Activated B cell treated with CpG ODN at 0.5 μM for 24 hours (primary cell): Measurements from ENCODE around the gene KBTBD12. TPM values are rescaled to one million over a fixed set of nuclear protein-coding genes. Genes with fewer than 3 reads are reported as not detected.

Experiments
- ATAC-seq: fragments of 200-7000 bp; cut with Tn5 transposase; one replicate; pipeline ENCODE4 v1.10.0; 2021; ENCODE audit warnings: low read depth, mild to moderate bottlenecking, moderate library complexity
- CTCF ChIA-PET: fragments of 350-600 bp; sonication (Branson Sonifier 250); formaldehyde crosslinking; loops from one replicate; lab custom pipeline; 2021; ENCODE audit warnings: antibody characterized with exemption; lab: Charles Lee
- POLR2A ChIA-PET: fragments of 350-600 bp; sonication (Branson Sonifier 250); formaldehyde crosslinking; loops from one replicate; lab custom pipeline; 2021; ENCODE audit warnings: antibody characterized with exemption; lab: Charles Lee
- DNase-seq: peaks from one replicate; pipeline ENCODE4 v3.0.0; 2022
- H3K27ac Mint-ChIP-seq: one replicate; pipeline ENCODE4 v1.8.0; 2020; ENCODE audit warnings: mixed read lengths
- H3K27me3 Mint-ChIP-seq: one replicate; pipeline ENCODE4 v1.8.0; 2021; ENCODE audit warnings: mixed read lengths
- H3K36me3 Mint-ChIP-seq: one replicate; pipeline ENCODE4 v1.8.0; 2021; ENCODE audit warnings: low read depth, mixed read lengths
- H3K4me1 Mint-ChIP-seq: one replicate; pipeline ENCODE4 v1.8.0; 2021; ENCODE audit warnings: mixed read lengths
- H3K4me3 Mint-ChIP-seq: one replicate; pipeline ENCODE4 v1.8.0; 2020; ENCODE audit warnings: mild to moderate bottlenecking, mixed read lengths
- H3K9me3 Mint-ChIP-seq: one replicate; pipeline ENCODE4 v1.8.0; 2020; ENCODE audit warnings: mixed read lengths
- intact Hi-C: fragments of 100-400 bp; cut with micrococcal nuclease; formaldehyde crosslinking; loops from one replicate; pipeline ENCODE4 v1.15.1; 2024
- total RNA-seq: library from RNA; stranded (reverse); gene quantifications from 2 replicates; pipeline ENCODE4 v1.2.3, GENCODE V29; 2022
- TF ChIP-seq, protein P1 (sequence below): fragments of 200-600 bp; IDR thresholded peaks from one replicate; pipeline ENCODE4 v1.8.0; 2022; ENCODE audit warnings: antibody characterized with exemption, mild to moderate bottlenecking

The KBTBD12 gene
- total RNA-seq, 1 donor from 2014 or later = 0.16 TPM

- Mint-ChIP-seq H3K36me3 (peaks cover 12% of the 10 kb centered on the region), H3K27me3 (no peaks in the 10 kb centered on the region), H3K9me3 (peaks cover 16% of the 10 kb centered on the region), H3K27ac (no peak overlapping the region), H3K4me1 (peaks cover 11% of the 10 kb centered on the region), H3K4me3 (no peak overlapping the region)
- intact Hi-C loops = no loop called here
- CTCF ChIA-PET = no interaction called here
- DNase-seq (no peak), ATAC-seq (no peak)
- TF ChIP-seq, protein P1, sequence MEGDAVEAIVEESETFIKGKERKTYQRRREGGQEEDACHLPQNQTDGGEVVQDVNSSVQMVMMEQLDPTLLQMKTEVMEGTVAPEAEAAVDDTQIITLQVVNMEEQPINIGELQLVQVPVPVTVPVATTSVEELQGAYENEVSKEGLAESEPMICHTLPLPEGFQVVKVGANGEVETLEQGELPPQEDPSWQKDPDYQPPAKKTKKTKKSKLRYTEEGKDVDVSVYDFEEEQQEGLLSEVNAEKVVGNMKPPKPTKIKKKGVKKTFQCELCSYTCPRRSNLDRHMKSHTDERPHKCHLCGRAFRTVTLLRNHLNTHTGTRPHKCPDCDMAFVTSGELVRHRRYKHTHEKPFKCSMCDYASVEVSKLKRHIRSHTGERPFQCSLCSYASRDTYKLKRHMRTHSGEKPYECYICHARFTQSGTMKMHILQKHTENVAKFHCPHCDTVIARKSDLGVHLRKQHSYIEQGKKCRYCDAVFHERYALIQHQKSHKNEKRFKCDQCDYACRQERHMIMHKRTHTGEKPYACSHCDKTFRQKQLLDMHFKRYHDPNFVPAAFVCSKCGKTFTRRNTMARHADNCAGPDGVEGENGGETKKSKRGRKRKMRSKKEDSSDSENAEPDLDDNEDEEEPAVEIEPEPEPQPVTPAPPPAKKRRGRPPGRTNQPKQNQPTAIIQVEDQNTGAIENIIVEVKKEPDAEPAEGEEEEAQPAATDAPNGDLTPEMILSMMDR = no peak
- POLR2A ChIA-PET = no interaction called here
Measured at GRCh38 chr3:127894481-127894880, 20.6 kb upstream of the KBTBD12 start.

GRCh38 chr3:127899200-127899599 is 15.8 kb upstream of the KBTBD12 start:
- ATAC-seq (no peak), DNase-seq (no peak)
- intact Hi-C loops = no loop called here
- ChIA-PET POLR2A (no interaction called here), CTCF (no interaction called here)
- Mint-ChIP-seq H3K27me3 (peaks cover 2% of the 10 kb centered on the region), H3K9me3 (peaks cover 3% of the 10 kb centered on the region), H3K4me3 (no peak overlapping the region), H3K4me1 (peaks cover 10% of the 10 kb centered on the region), H3K36me3 (no peaks in the 10 kb centered on the region), H3K27ac (no peak overlapping the region)
- TF ChIP-seq, protein P1 = no peak

DNA sequence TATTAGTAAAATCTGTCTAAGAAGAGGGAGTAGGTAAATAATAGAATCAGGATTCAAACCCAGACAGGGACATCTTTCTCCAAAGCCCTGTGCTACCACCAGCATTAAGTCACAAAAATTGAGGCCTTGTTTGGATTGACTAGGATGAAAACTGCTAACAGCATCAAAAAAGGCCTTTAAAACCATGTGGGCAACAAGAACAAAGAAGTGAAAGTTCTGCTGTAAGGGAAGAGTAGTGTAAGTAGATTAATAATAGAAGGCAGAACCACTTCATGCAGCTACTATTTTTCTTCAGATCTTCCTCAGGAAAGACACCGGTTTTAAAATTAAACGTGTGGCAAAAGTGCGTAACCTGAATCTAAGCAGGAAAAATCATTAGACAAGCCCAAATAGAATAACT is 15.3 kb upstream of the KBTBD12 start:
- DNase-seq (no peak), ATAC-seq (no peak)
- Mint-ChIP-seq H3K4me1 (peaks cover 10% of the 10 kb centered on the region), H3K27me3 (peaks cover 4% of the 10 kb centered on the region), H3K9me3 (peaks cover 4% of the 10 kb centered on the region), H3K4me3 (no peak overlapping the region), H3K27ac (no peak overlapping the region), H3K36me3 (no peaks in the 10 kb centered on the region)
- POLR2A ChIA-PET = no interaction called here
- CTCF ChIA-PET = no interaction called here
- intact Hi-C loops = no loop called here
- TF ChIP-seq, protein P1 = no peak

DNA sequence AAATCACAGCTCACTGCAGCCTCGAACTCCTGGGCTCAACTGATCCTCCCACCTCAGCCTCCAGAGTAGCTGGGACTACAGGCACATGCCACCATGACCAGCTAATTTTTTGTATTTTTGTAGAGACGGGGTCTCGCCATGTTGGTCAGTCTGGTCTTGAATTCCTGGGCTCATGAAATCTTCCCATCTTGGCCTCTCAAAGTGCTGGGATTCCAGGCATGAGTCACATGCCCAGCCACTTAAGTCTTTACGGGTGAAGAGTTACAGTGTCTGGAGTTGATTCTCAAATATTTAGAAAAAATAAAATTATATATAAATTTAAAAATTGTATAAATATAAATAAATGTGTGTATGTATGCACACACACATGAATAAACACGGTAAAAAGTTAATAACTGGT is 14.5 kb upstream of the KBTBD12 start:
- H3K27me3 Mint-ChIP-seq = peaks cover 4% of the 10 kb centered on the region
- H3K9me3 Mint-ChIP-seq = peaks cover 4% of the 10 kb centered on the region
- TF ChIP-seq, protein P1 = no peak
- ChIA-PET CTCF (no interaction called here), POLR2A (no interaction called here)
- no peak for ATAC-seq
- no peaks in the 10 kb centered on the region for H3K36me3 Mint-ChIP-seq
- no peak overlapping the region for H3K27ac Mint-ChIP-seq
- no peak for DNase-seq
- intact Hi-C loops = no loop called here
- peaks cover 10% of the 10 kb centered on the region for H3K4me1 Mint-ChIP-seq
- no peak overlapping the region for H3K4me3 Mint-ChIP-seq

DNA sequence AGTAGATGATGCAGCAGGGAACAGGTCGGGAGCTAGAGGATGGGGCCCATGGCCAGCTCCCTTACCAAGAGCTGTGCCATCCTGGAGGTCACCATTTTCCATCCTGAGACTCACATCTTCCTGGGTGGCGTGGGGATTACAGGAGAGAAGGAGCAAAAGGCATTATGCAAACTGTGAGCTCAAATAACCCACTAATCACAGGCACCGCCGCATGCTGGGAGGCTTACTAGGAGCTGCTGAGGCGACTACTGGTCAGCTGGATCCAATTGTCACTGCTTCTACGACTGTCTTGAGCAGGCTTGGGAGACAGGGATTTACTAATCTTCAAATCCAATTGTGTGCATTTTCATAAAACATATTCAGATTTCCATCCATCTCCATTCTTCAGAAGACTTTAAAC is 12.5 kb upstream of the KBTBD12 start:
- Mint-ChIP-seq H3K27me3 (peaks cover 4% of the 10 kb centered on the region), H3K4me1 (peaks cover 10% of the 10 kb centered on the region), H3K9me3 (peaks cover 4% of the 10 kb centered on the region), H3K36me3 (no peaks in the 10 kb centered on the region), H3K27ac (no peak overlapping the region), H3K4me3 (no peak overlapping the region)
- CTCF ChIA-PET = no interaction called here
- intact Hi-C loops = no loop called here
- POLR2A ChIA-PET = no interaction called here
- TF ChIP-seq, protein P1 = no peak
- no peak for ATAC-seq
- DNase-seq = no peak
